HepG2 (cell line): ENCODE data around the gene SP6. TPM values are rescaled to one million over a fixed set of nuclear protein-coding genes. Genes with fewer than 3 reads are reported as not detected.
A peak's percentile ranks its signal among the peaks of the same experiment; 100 is the strongest.

Experiments used
- GRHL1 ChIP-seq: sonication (generic); formaldehyde crosslinking; conservative IDR thresholded peaks from 2 replicates; pipeline ENCODE4 v1.8.0; 2022; ENCODE audit warnings: missing genetic modification reagents
- HNF1A ChIP-seq, 2 experiments: sonication (generic) in 1 of 2; formaldehyde crosslinking in 1 of 2; IDR thresholded peaks; 2 replicates each; pipeline versions ENCODE4 v1.4.0 to v1.6.1; 2016 to 2020; ENCODE audit warnings: borderline replicate concordance in 1 of 2, low read depth in 1 of 2, mild to moderate bottlenecking in 1 of 2, missing genetic modification reagents in 1 of 2
- IKZF4 ChIP-seq: sonication (generic); formaldehyde crosslinking; IDR thresholded peaks from 2 replicates; pipeline ENCODE4 v1.5.1; 2020; ENCODE audit warnings: borderline replicate concordance, mild to moderate bottlenecking, low read depth, missing genetic modification reagents; ENCODE audit errors: not compliant biosample characterization
- LBX2 ChIP-seq: sonication (generic); formaldehyde crosslinking; IDR thresholded peaks from 2 replicates; pipeline ENCODE4 v1.5.0; 2020; ENCODE audit warnings: missing genetic modification reagents, mild to moderate bottlenecking, borderline replicate concordance
- MTERF4 ChIP-seq: sonication (generic); formaldehyde crosslinking; IDR thresholded peaks from 2 replicates; pipeline ENCODE4 v1.8.0; 2023; ENCODE audit warnings: mild to moderate bottlenecking, missing genetic modification reagents
- SAP130 ChIP-seq: IDR thresholded peaks from 2 replicates; pipeline ENCODE4 v1.6.1; 2016; ENCODE audit warnings: low read depth
- XRCC5 ChIP-seq: fragments of 200-400 bp; formaldehyde crosslinking; optimal IDR thresholded peaks from 2 replicates; pipeline ENCODE3; 2017; ENCODE audit warnings: mild to moderate bottlenecking, low read length
- ZBTB14 ChIP-seq: sonication (generic); formaldehyde crosslinking; IDR thresholded peaks from 2 replicates; pipeline ENCODE4 v1.4.0; 2020; ENCODE audit warnings: missing genetic modification reagents
- ZNF207 ChIP-seq: fragments of 450-650 bp; IDR thresholded peaks from 2 replicates; pipeline ENCODE4 v1.6.1; 2016; ENCODE audit warnings: antibody characterized with exemption, borderline replicate concordance
- polyA plus RNA-seq, 8 experiments: library from polyadenylated mRNA; depleted of rRNA in 3 of 8; stranded (reverse) in 7 of 8; unstranded in 1 of 8; fragments of >200 nt; fragmentation: Illumina TruSeq in 4 of 8; extraction: Trizol in 4 of 8; gene quantifications; 2 replicates each; pipeline versions ENCODE4 v1.2.1 to v1.2.3, GENCODE V29; 2011 to 2016; ENCODE audit warnings: low read depth in 4 of 8, missing spikeins in 1 of 8, mixed read lengths in 1 of 8; ENCODE audit not compliant: insufficient read depth in 1 of 8
- total RNA-seq, 5 experiments: library from RNA; depleted of rRNA; stranded (reverse); fragments of >200 nt; fragmentation: Illumina TruSeq; extraction: Trizol; gene quantifications; 2 replicates each; pipeline ENCODE4 v1.2.3, GENCODE V29; 2016; ENCODE audit warnings: low read depth in 1 of 5

SP6 gene
- total and polyA plus RNA-seq, 2 of the 13 experiments (the other 11 are each of a cell fraction or from before 2014, with no cell fraction given) = 0.07 TPM

- TF ChIP-seq HNF1A (IDR thresholded peaks at IDR 0.05; ENCODE audit: low read depth) (peak; percentile 10; the same call in 1 of the 2 replicates), HNF1A (CRISPR knock-in tag; IDR thresholded peaks at IDR 0.05; ENCODE audit: borderline replicate concordance) (no peak), LBX2 (0 out of 2 replicates have a peak, but pooled peaks have one; percentile 59), XRCC5 (peak; percentile 85), SAP130 (CRISPR knock-in tag) (peak; percentile 98), MTERF4 (peak; percentile 68; the same call in 1 of the 2 replicates), ZNF207 (no peak), IKZF4 (CRISPR knock-in tag) (peak; percentile 52), GRHL1 (no peak), ZBTB14 (no peak)
These were observed 29.3 kb downstream of the SP6 start, which contains the start of gene OSBPL7 (continued) for GRCh38 chr17:47821424-47822391.
